Measurements from ENCODE around the gene MAD1L1.
A peak's percentile ranks its signal among the peaks of the same experiment; 100 is the strongest.

The MAD1L1 gene

DNA sequence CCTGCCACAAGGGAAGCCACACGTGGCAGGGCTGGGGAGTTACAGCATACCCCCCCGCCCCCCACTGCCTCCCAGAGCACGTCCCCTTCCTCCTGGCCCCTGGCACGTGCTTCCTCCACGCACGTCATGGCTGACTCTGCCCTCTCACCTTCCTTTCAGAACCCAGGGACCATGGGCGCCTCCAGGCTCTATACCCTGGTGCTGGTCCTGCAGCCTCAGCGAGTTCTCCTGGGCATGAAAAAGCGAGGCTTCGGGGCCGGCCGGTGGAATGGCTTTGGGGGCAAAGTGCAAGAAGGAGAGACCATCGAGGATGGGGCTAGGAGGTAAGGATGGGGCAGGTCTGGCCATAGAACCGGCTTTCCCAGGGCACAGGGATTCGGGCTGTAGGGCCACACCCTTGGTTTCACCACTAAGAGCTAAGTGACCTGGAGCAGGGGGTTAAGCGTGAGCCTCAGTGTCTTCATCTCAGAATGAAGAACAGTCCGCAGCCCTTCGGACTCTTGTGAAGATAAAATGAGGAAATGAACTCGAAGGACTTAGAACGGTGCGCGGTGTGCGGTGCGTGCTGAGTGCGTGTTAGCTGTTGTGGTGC is 11.8 kb upstream of the MAD1L1 start:
- no peak overlapping the region for H3K4me3 ChIP-seq (ENCODE audit: low read depth, low read length)
- TF ChIP-seq CTCF (IDR thresholded peaks at IDR 0.05; ENCODE audit: low read depth, low read length, missing control alignments) = no peak
- DNase-seq (ENCODE audit: low read depth) = no peak
- in situ Hi-C loops (cut with HindIII; ENCODE audit: low sequenced_read_pairs) = no loop called here

DNA sequence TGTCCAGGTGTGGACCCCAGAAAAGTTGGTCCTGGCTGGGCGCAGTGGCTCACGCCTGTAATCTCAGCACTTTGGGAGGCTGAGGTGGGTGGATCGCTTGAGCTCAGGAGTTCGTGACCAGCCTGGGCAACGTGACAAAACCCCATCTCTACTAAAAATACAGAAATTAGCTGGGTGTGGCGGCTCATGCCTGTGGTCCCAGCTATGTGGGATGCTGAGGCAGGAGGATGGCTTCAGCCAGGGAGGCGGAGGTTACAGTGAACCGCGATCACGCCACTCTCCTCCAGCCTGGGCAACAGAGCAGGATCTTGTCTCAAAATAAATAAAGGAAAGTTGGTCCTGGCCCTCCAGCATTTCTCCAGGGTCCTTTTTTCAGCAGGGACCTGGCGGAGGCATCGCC is 10.7 kb upstream of the MAD1L1 start:
- no peak for DNase-seq (ENCODE audit: low read depth)
- TF ChIP-seq CTCF (IDR thresholded peaks at IDR 0.05; ENCODE audit: low read depth, low read length, missing control alignments) = no peak
- in situ Hi-C loops (cut with HindIII; ENCODE audit: low sequenced_read_pairs) = no loop called here
- no peak overlapping the region for H3K4me3 ChIP-seq (ENCODE audit: low read depth, low read length)

GRCh38 chr7:2242541-2243429 is 10.0 kb upstream of the MAD1L1 start:
- peak overlapping the region; percentile 81 for H3K4me3 ChIP-seq (ENCODE audit: low read depth, low read length)
- DNase-seq (ENCODE audit: low read depth) = no peak
- TF ChIP-seq CTCF (IDR thresholded peaks at IDR 0.05; ENCODE audit: low read depth, low read length, missing control alignments) = peak; percentile 19
- in situ Hi-C loops (cut with HindIII; ENCODE audit: low sequenced_read_pairs) = no loop called here

DNA sequence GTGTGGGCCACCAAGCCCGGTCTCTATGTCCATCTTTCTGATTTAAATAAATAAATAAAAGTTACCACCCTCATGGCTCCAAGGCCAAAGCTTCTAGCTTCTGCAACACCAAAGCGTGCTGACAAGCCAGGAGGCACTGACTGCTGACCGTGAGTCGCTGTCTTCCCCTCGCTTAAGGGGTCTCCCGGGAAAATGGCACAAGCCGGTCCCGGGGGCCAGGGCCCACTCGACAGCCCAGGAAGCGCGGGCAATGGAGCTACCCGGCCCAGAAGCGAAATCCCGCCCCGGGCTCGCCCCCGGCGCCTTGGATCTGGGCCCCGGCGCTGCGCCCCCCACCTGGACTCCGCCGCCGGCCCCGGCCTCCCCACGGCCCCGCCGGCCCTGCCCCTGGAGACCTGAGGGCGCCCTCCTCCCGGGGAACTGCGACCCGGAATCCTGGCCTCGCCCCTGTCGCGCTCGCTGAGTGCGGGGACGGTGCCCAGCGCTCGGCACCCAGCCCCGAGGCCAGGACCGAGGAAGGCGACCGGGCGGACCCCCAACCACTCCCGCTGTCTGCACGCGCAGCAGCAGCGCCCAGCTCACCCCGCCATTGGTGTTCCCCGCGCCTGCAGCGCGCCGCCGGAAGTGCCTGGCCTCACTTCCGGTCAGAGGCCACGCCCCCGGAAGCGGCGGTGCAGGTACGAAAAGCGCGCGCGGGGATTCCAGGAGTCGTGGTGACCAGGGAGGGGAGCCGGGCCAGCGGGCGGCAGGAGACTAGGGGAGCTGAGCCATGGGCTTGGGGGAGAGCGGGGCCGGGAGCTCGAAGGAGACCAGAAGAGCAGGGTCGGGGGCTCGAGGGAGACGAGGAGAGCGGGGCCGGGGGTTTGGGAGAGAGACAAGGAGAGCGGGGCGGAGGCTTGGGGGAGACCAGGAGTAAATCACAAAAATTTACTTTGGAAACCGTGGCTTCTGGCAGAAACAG is 9.1 kb upstream of the MAD1L1 start, which contains the start of the genes MRM2 and NUDT1:
MRM2 (minus strand) TSS at position 626 of the 961 bp plus-strand sequence; CDS start at position 590, 36 bp downstream.
NUDT1 (plus strand) TSS at position 647 of the 961 bp plus-strand sequence. CDS start 2,349 bp downstream, outside the sequence.
- DNase-seq (ENCODE audit: low read depth) = no peak
- in situ Hi-C loops (cut with HindIII; ENCODE audit: low sequenced_read_pairs) = no loop called here
- H3K4me3 ChIP-seq (ENCODE audit: low read depth, low read length) = peak within 1 kb of the TSS; percentile 81
- no peak for TF ChIP-seq CTCF (IDR thresholded peaks at IDR 0.05; ENCODE audit: low read depth, low read length, missing control alignments)

GRCh38 chr7:2239242-2239641 is 6.5 kb upstream of the MAD1L1 start:
- DNase-seq (ENCODE audit: low read depth) = no peak
- no peak for TF ChIP-seq CTCF (IDR thresholded peaks at IDR 0.05; ENCODE audit: low read depth, low read length, missing control alignments)
- in situ Hi-C loops (cut with HindIII; ENCODE audit: low sequenced_read_pairs) = no loop called here
- H3K4me3 ChIP-seq (ENCODE audit: low read depth, low read length) = no peak overlapping the region

DNA sequence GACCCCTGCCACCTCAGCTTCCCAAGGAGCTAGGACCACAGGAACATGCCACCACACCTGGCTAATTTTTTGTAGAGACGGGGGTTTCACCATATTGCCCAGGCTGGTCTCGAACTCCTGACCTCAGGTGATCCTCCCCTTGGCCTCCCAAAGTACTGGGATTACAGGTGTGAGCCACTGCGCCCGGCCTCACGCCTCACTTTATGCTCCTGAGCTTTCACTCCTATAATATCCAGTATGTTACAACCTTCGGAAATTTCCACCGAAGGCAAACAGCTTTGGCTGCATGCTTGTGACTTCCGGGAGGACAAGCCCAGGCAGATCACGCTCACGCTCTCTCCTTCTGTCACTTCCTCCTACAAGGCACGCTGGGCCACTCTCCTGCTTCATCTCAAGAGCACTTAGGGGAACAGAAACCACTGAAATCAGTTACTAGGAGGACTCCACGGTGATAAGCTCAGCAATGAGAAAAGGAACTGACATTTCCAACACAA is 4.4 kb upstream of the MAD1L1 start:
- no peak for TF ChIP-seq CTCF (IDR thresholded peaks at IDR 0.05; ENCODE audit: low read depth, low read length, missing control alignments)
- no peak for DNase-seq (ENCODE audit: low read depth)
- no peak overlapping the region for H3K4me3 ChIP-seq (ENCODE audit: low read depth, low read length)
- in situ Hi-C loops (cut with HindIII; ENCODE audit: low sequenced_read_pairs) = no loop called here

Data from astrocyte of the cerebellum (primary cell).